HuH-7 (cell line): Measurements from ENCODE around the gene PTPRN2.

Experiments used
- DNase-seq: peaks from one replicate; pipeline ENCODE4 v3.0.0; 2011; ENCODE audit warnings: low spot score

The PTPRN2 gene

DNA sequence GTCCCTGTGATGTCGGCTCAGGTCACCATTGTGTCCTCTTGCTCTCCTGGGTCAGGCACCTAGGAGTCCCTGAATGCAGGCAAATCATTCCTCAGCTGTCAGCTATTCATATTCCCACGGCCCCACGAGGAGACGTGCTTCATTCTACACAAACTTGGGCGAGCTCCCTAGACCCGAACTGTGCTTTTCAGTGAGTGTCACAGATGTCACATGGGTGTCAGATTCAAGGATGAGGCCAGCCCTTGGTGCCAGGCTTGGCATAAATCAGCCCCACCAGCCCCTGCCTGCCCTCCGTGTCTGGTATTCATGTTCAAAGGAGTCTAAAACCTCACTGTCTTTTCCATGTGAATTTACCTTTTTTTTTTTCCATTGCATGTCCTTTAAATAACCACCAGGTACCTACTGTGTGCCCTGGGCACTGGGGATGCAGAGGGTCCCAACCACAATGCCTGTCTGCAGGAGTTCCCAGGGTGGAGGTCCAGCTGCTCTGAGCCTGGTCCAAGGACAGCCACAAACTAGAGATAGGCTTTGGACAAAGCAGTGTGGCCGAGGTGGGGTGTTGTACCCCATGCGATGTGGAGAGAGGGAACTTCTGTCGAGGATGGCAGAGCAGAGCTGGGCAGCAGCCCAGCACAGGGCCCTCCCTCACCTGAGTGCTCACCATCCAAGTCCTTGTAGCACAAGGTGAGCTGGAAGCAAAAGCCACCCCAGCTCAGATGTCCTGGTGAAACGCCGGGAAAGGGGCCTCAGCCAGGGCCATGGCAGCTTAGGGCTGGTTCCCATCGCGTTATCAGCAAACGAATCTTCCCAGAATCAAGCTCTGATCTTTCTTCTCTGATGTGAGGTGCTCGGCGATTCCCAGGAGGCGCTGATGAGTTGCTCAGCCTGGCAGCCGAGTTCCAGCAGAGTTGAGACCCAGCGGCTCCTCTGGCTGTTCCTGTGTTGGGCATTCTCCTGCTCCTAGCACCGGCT lies 611.9 kb downstream of the PTPRN2 start:
- no peak for DNase-seq

DNA sequence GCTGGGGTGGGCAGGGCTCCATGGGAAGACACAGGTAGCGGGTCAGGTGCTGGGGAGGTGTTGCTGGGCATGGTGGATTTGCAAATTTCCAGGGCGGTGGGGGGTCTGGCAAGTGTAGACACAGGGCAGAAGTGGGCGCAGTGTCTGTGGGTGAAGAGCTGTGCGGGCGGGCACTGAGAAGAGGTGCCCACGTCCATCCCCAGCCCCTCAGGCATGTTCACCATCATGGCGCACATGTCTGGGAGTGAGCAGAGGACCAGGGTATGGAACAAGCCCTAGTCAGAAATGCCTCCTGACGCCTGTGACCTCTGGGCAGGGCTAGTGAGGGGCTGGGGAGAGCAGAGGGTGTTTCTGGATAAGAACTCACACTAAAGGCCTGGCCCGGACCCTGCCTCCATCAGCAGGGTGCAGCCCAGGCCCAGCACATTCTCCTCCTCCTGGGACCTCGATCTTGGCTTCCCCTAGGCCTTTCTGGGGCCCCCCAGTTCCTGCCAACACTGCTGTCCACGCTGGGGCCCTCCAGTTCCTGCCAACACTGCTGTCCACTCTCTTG lies 612.9 kb downstream of the PTPRN2 start:
- no peak for DNase-seq

DNA sequence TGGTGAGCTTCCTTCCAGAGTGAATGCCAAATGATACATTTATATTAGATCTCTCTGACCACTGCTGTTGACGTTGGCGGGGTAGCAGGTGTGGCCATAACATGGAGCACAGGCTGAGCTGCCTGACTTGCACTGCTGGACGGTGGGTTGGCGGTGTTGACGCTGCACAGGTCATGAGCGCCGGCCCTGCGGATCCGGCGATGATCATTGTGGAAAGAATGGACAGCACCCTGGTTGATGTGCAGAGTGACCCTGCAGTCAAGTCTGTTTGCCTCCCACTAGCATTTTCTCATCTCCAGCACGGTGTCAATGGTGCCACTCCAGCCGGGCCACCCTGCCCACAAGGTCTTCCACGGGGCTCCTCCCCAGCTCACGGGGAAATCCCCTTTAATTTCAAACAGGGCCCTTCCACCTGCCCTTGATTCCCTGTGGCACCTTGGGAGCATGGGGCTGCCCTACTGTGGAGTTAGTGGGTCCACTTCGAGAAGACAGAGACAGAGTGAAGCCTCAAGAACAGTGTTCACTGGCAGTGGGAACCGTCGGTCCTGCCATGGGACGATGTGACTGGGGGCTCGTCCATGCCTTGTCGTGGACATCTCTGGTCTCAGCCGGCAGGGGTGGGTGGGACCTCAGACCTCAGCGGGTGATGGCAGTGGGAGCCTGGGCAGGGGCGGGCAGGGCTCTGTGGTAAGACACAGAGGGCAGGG lies 613.5 kb downstream of the PTPRN2 start:
- DNase-seq = no peak

DNA sequence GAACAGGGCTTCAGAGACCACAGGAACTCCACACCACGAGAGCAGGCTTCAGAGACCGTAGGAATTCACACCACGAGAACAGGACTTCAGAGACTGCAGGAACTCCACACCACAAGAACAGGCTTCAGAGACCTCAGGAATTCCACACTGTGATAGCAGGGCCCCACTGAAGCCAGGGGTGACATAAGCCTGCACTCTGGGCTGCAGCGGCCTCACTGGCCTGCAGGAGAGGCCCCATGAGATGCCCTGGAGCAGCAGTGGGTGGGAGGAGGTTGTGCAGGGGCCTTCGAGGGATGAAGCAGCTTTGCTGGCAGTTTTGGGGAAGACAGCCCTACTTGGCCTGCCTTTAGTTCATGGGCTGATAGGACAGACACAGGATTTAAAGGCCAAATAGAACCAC lies 614.7 kb downstream of the PTPRN2 start:
- DNase-seq = no peak

DNA sequence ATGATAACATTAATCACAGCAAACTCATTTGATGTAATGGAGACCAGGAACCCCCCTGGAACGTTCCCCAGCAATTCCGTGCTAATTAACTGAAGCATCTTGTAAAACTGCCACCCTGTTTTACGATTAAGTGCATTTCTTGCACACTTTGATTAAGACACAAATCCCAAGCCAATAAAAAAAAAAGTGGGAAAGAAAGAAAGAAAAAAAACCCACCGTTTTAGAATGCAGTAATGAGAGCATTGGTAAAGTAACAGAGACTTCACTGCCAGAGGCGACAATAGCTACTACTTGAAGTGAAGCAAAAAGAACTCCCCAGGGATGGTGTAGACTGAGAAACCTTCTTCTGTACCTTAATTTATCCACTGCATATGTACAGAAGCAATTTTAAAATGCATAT lies 616.1 kb downstream of the PTPRN2 start:
- no peak for DNase-seq

DNA sequence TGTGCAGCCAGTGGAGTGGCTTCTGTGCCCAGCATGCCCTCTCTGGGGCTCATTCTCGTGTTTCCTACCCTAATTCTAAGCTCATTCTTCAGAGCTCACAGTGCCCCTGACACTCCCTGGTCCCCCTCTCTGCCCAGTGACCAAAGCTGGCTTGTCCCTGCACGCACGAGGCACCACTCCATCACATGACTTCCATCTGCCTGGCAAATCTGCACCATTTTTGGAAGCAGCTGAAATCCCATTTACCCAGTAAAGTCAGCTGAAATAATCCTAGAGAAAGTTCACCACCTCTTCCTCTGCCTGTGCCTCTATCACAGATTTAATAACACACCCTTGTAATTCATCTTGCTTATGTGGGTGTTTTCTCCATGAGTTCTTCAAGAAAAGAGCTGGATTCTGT lies 616.9 kb downstream of the PTPRN2 start:
- no peak for DNase-seq

DNA sequence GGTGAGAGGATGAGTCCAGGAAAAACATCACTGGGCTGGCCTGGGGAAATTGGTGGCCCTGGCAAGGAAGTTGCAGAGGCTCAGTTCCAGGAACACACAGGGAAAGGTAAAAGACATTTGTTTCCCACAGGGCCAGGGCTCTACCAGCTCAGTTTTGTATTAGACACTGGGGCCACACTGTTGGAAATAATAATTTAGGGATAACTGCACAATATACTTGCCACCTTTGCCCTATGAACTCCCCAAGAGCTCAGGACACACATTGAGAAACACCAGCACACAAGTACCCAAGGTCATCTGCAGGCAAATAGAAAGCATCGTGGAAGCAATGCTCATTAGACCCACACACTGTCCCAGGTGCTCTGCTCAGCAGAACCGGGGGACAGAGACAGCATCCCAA lies 617.6 kb downstream of the PTPRN2 start:
- DNase-seq = no peak

DNA sequence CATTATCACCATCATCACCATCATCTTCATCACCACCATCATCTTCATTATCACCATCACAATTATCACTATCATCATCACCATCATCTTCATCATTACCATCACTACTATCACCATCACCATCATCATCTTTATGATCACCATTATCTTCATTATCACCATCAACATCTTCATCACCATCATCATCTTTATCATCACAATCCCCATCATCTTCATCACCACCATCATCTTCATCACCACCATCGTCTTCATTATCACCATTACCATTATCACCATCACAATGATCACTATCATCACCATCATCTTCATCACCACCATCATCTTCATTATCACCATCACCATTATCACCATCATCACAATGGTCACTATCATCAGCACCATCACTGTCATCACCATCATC lies 621.1 kb downstream of the PTPRN2 start:
- DNase-seq = no peak

DNA sequence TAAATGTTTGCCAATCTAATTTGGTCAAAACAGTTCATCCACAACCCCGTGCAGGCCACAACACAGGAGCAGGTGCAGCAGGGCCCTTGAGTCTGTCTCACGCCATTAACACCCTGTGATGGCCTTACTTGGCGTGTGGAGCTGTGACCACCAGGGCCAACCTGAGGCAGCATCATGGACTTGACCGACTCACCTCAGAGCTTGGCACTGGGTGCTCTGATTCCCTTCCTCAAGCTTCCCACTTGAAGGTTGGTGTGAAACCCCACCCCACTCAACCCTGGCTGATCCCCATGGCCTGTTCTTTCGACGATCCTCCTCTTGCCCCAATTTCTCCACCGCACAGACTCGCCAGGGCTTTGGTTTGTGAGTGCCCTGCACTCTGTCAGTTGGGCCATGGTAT lies 623.1 kb downstream of the PTPRN2 start:
- DNase-seq = no peak

DNA sequence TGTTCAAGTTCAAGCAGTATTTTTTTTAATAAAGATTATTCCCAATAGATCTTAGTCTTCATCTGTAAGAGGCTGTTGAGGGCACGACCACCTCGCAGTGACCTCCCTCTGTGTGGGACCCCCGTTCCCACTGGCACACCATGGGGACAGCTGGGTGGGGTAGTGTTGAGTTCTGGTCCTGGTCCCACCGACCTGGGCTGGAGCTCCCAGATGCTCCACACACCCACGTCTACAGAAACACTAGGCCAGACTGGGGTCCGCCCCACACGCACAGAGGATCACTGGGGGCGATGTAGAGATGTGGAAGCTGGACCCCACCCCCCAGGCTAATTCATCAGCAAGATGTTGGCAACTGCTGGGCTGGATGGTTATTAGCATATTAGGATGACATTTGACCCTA lies 623.6 kb downstream of the PTPRN2 start:
- DNase-seq = no peak

DNA sequence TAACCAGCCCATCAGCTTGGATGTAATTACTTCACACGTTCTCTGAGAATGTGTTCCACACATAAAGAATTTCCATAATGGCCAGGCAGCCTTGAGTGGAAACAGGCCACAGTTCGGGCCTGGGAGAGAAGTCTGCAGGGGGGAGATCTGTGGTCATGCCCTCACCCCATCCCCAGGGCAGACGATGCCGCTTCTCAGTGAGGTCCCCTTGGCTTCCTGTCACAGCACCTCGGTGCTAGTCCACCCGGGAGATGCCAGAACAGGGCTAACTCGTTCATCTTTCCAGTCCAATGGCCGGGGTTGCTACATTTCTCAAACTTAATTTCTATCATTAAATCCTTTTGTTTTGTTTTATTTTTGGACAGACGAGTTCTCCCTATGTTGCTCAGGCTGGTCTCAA lies 624.1 kb downstream of the PTPRN2 start:
- no peak for DNase-seq

DNA sequence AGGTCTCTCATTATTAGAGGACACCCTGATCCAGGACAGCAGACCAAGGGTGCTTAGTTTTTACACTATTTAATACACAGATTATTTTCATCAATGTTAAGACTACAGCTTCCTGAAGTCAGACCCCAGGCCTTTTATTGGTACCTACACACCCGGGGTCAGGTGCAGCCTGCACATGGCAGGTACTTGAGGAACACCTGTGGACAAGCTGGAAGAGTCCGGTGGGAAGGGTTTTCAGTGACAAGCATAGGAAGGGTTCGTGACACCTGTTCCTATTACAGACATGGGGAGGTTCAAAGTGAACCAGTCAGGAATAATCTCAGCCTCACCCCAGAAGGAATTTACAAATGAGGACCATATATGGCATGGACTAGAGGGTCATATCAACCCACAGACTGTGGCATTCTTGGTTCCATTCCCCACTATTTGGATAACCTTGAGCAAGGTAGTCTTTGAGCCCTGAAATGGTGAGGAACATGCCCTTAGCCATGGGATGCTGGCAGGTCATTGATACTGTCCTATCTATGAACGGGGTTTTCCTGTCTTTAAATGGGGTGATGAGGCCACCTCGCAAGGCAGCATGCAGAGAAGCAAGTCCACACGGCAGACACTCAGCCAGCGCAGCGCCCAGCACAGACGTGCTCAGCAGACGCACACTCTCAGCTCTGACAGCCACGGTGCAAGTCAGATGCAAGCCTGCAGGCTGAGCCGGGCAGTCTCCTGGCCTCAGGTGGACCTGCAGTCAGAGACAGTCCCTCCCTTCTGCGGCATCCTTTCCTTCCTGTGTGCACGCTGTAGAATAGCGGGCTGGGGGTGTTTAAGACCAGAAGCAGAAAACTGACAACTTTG lies 624.9 kb downstream of the PTPRN2 start:
- no peak for DNase-seq

DNA sequence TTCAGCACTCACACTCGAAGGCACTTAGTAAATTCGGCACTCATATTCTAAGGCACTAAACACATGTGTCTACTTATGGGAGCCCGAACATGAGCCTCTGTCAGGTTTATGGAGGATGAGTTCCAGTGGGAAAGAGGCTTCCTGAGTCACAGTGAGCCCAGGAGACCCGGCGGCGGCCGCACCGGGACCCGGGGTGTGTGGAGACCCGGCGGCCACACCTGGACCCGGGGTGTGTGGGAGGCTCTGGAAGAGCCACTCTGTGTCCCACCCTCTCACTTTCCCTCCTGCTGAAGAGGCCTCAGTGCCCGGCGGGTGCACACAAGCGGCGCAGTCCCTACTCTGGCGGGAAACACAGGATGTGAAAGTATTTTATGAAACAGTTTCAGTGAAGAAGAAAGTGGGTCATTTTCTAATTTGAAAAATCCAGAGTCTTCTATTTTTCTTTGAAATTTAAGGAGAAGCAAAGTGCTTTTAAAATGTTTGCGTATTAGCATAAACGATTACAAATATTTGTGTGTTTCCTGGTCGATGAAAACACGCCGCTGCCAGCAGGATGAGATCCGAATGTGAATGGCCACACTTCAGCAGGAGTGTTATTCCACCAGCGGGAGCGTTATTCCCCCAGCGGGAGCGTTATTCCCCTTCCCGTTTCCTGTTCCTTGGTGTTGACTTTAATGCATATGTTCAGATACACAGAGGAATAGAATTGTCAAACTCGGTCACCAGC lies 625.7 kb downstream of the PTPRN2 start:
- no peak for DNase-seq

DNA sequence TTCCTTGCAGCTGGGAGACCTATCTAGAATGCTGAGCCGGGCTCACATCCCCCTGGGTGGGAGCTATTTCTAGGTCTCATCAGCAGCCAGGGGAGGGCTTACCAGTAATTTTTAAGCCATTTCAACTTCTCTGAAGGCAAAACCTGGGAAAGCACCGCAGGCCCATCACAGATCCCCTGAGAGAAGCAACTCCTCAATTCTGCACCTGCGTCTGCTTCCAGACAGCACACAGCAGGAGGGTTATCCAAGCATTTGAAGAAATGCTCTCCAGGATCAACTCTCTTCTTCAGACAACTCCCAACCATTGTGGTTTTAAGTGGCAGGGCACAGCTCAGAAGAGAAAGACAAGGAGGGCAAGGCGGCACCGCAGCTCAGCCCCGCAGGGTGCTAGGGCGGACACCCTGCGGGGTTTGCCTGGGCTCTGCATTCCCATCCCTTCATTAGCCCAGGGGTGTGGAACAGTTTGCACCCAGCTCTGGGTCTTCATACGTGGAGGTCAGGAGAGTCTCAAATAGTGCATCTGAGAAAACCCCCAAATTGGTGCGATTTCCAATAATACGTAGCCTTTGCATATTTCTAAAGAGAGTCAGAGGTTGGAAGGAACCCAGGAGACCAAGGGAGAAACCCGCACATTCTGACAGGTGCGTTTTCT lies 632.1 kb downstream of the PTPRN2 start:
- no peak for DNase-seq

DNA sequence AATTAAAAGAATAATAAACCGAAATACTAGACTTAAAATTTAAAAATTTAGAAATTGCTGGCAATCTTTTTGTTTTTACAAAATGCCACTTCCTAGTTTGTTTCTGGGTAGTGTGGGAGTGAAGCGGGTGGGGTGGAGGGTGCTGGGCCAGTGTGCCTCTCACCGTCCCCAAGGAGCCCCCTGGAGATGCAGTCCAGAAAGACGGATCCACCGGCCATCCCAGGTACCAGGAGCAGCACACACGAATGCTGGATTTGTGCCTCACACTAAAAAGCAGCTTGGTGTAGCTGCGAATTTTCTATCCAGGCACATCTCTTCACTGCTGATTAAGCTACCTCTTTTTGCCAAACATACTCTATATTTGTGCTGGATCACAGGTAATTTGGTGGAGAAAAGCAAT lies 632.7 kb downstream of the PTPRN2 start:
- DNase-seq = no peak

DNA sequence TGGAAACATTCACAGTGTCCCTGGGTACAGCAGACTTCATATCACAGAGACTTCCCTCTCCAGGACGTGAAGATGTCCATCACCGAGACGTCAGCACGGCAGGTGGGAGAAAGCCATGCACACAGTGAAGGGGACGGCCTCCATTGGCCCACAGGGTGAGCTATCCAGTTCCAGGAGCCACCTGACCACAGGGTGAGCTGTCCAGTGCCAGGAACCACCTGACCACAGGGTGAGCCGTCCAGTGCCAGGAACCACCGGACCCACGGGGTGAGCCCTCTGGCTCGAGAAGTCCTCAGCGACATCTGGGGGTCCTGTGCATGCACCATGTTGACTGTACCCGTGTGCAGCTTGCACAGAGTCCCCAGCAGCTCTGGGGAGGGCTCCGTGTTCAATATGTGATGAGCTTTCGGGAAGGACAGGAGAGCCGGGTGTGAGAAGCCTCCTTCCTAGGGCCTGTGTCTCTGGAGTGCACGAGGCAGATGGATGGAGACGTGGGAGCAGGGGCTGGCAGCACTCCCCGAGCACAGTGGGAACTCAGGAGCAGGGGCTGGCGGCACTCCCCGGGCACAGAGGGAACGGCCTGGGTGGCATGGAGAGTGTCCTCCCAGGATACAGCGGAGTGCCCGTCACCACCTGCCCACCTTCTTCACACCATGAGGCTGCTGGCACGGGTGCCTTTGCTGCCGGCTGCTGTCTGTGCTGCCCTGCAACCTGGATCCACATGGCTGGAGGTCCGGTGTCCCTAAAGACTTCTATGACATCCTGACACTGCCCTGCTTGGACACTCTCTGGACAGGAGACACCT lies 634.6 kb downstream of the PTPRN2 start:
- DNase-seq = no peak

DNA sequence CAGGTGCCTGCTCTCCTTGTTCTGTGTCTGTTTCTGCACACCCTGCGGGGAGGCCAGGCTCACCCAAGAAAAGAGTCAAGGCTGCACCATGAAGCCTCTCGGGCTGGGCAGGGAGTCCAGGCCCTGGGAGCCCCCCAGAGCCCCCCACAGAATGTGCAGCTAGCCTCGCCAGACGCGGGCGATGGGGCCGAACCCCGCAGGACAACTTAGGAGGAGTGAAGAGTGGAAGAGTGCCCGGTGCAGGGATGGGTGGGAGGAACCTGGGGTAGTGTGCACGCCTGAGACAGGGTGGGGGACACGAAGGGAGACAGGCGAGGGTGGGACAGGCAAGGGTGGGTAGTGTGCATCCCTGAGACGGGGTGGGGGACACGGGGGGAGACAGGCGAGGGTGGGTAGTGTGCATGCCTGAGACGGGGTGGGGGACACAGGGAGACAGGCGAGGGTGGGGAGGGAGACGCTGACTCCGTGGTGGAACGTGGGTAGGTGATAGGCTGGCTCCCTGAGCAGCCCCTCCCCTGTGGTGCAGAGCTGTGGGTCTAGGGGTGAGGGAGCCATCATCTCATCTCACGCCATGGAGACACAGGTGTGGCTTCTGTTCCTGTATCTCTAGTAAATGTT lies 635.5 kb downstream of the PTPRN2 start:
- DNase-seq = no peak

DNA sequence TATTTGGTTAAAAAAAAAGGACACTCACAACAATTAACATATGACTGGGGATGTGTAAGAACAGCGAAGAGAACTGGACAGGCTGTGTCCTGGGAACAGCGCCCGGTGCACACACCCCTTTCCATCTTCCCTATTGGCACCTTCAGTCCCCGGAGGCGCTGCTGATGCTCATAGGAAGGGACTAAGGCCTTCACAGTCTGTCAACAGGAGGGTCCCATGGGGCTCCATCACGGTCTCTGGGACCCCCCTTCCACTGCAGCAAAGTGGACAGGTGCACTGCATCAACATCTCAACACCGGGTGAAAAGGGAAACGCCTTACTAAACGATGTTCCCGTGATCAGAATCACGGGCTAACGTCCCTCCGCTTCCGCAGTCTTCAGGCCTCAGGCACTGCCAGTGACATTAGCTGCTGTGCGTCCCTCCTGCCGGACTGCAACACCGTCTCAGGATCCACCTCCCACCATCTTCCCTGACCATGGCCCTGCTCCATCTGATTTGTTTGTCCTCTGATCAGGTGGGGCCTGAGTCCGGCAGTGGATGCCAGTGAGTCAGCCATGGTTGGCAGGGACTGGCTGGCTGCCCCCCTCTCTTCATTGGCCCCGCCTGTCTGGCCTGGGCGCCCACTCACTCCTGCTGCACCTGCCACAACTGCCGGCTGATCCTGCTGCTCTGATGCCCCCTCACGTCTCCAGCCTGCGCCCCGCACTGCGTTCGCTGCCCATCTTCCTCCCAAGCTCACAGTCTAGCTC lies 636.1 kb downstream of the PTPRN2 start:
- no peak for DNase-seq

DNA sequence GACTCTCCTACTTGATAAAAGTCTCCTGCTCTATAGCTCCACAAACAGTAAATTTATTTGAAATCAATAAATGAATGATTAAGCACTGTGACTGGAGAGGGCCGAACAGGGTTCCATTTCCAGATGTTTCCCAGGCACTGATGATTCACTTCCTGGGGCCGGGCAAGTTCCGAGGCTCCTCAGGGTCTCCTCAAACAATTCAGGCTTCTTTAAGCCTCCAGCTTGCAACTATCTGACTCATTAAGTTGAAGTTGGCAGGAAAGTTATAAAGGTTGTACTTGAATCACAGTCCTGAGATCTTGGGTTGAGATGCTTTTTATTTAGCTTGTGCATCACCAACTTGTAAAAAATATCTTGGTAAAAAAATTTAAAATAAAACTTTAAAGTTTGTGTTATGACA lies 637.9 kb downstream of the PTPRN2 start:
- DNase-seq = no peak
